GM10847 (cell line): Measurements from ENCODE around the gene SLC38A3.

Experiments used
- POLR2A ChIP-seq: IDR thresholded peaks from 2 replicates; pipeline ENCODE4 v1.6.1; 2011; ENCODE audit not compliant: insufficient read length; ENCODE audit errors: extremely low read depth

Gene SLC38A3

DNA sequence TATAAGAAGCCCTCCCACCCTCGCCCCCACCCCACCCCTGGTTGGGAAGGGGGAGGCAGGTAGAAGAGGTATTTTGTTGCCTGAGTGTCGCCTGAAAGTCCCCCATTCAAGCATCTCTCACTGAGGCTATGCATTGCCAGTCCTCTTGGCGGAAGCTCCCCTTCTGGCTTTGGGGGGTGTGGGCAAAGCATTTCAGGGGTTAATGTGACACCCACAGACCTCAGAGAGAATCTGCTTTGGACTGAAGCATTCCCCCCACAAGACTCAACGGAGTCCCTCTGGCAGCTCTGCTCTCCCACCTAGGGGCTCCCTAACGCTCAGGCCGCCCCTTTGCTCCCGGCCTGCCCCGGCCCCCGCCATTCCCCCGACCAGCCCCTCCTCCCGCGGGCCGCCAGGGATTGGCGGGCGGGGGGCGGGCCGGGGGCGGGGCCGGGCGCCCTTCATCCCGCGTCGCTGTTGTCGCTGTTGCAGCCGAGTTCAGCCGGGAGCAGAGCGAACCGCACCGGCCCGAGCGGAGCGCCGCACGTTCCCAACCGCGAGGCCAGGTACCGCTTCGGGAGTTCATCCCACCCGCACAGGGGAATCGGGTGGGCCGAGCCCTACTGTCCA lies at the start of gene SLC38A3:
Gene SLC38A3 (plus strand): TSS at position 468 of the 609 bp plus-strand sequence. CDS start 8,929 bp downstream, outside the sequence.
- TF ChIP-seq POLR2A: no peak

DNA sequence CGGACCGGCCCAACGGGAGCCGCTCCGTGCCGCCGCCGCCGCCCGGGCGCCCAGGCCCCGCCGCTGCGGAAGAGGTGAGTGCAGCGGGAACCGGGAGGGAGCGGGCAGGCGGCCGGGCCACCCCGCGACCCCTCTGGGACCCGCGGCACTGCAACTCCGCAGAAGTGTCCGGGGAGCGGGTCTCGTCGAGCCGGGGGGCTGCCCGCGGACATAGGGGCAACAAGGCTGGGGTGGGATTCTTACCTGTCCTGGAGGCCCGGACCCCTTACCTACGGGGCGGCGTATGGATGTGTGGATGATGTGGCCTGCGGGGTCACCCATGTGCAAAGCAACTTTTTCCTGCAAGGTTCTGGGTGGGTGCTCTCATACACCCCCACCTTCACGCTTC lies 49.6 kb upstream of the SLC38A3 start:
- no peak for TF ChIP-seq POLR2A

DNA sequence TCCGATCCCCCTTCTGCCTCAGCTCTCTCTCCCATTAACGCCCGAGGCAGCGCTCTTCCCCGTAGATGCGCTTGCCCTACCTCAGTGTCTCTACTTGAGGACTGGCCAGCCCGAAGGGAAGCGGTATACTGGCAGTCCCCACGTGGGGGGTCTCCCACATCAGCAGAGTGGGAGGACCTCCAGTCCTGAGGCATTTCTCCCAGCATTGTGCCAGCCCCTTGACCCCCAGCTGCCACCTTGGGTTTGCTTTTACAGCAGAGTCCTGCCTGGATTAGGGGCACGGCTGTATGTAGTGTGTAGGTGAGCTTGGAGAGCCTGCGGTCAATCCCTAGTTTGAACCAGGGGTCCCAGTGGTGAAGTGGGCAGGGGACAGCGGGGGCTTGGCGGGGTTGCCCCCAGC lies 49.2 kb upstream of the SLC38A3 start:
- no peak for TF ChIP-seq POLR2A

DNA sequence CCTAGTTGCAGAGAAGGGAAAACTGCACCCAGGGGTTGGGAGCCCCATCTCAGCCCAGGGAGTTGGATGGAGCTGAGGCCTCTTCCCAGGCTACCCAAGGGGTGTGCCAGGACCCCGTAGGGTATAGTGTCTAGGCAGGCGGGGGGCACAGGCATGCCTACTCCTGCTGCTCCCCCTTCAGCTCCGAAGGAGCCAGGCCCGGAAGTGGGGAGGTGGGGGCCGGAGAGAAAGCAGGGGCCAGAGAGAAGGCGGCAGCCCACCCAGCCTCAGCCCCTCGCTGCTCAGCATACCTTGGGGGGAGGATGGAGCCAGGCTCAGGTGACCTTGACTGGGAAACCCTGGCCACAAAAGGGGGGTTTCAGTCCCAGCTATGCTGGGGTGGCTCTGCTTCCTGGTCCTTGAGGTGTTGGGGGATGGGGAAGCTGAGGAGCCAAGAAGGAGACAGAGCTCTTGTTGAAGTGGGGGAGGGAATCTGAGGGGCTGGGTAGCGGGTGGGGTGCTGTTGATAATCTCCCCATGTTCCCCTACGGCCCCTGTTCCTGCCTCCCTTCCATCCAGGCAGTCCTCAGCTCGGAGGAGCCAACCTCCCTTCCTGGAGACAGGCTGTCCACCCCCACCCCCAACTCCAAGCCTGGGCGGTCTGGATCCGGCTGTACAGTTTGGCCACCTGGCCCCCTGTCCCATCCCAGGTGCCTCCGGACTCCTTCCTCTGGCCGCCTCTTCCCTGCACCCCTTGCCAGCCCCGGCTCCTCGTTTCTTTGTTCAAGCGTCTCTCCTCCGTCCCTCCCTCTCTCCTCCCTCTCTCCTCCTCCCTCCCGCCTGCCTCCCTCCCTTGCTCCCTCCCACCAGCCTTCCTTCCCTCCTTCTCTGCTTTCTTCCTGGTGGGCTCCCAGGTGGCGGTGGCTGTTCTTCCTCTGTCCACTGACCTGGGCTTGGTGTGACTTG lies 48.2 kb upstream of the SLC38A3 start:
- no peak for TF ChIP-seq POLR2A

DNA sequence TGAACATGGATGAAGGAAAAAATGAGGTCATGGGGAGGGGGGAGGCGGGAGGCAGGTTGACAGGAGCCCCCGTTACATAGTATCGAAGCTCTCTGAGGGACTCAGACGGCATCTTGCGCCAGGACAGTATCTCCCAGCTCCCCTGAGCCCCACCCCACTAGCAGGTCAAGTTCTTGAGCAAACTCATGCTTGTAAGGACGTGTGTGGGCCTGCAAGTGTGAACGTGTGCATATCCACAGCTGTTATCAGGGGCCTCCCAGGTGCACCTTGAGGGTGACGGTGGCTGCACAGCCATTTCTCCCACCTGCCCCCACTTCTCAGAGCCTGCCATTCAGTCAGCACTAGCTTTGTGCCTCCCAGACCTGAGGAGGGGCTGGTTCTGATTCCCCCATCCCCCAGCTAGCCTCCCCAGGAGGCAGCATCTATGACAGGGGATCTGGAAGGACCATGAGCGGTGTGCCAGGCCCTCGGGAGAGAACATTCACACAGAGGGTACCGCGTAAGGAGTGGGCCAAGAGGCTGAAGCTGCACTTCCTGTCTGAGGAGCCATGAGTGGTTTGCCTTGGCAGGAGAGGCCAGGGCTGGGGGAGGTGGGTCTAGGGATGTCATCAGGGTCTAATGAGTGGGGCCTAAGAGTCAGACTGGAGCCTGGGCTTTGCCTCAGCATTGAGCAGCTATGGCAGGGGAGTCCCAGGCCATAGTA lies 47.1 kb upstream of the SLC38A3 start:
- no peak for TF ChIP-seq POLR2A

DNA sequence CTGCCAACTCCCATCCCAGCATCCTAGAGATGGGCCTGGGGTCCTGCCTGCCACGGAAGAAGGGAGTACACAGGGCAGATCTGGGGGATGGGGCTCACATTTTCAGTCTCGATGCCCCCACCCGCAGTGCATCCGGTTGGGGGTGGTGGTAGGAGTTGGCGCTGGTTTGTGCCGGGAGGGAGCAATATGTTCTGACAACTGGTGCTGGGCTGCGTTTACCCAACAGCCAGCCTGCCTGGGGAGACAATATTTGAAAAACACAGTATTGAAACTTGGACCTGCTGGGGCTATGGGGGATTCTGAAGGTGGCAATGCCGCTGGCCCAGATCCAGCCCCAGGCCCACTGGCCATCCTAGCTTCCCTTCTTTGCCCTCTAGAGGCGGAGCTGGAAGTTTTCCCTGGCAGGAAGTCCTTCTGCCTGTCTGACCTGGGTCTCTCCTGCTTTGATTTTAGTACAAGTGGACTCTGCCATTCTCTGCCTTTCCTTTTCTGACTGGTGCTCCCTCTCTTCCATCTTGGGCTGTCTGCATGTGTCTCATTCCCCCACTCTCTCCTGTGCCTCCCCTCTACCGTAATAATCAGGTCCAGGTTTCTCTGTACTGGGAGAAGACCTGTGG lies 46.4 kb upstream of the SLC38A3 start:
- no peak for TF ChIP-seq POLR2A

DNA sequence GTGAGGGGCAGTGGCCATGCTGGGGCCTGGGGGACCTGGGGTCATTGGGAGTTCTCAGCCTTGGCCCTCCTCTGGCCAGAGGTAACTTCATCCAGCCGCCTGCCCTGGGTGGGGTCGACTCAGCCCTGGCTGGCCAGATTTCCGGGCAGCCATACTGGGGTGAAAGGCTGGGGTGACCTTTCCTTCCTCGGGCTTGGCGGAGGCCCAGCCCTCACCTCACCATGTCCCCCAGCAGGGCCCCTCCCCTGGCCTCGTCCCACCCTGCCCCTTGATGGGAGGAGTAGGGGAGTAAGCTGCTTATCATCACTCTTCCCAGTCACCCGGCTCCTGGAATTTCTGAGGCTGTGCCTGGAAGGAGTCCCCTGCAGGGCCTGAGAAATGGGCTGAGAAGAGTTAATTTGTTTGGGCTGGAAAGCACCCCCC lies 44.5 kb upstream of the SLC38A3 start:
- TF ChIP-seq POLR2A: no peak

DNA sequence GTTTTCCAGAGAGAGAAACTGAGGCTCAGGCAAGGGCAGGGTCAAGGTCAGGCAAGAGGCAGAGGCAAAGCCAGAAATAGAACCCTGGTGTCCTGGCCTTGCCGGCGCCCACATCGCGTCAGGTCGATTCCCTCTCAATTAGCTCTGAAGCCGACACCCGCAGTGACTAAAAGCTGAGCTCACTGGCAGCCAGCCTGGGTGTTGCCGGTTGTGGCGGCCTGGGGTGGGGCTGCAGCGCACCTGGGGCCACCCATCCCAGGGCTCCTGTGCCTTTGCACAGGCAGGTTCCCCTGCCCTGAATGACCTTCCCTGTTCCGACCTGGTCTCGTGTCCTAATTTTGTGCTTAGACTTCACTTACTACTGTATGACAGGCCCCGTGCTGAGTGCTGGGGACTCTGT lies 43.8 kb upstream of the SLC38A3 start:
- no peak for TF ChIP-seq POLR2A

DNA sequence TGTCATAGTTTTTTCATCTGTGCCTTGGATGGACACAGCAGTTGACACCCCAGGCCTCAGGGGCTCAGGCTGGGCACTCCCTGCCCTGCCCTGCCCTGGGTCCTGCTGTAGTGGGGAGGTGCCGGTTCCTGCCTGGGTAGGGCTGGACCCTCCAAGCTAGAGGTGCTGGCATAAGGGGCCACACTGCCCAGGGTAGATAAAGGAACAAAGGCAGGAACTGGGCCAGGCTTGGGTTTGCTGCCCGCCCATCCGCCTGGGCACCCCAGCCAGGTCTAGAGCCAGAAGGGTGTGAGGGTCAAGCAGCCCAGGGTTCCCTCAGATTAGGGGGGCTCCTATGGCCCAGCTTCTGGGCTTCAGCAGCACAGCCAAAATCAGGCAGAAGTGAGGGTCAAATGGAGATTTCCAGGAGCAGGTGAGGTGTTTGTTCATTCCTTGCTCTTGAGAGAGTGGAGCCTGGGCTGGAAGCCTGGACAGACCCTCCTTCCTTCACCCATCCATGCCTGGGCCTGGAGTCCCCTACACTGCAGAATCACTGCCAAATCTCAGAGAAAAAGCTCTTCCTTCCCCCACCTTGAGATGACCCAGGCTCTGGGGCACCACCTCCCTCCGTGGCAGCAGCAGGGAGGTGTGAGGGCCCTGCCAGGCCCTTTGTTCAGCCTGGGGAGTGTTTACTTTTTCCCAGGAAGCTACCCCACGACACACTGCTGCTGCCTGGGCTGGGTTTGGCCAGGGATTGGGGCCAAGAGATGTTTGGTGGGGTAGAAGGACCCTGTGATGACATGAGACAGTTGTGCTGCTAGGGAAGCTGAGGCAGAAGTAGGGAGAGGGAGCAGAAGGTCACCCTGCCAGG lies 42.8 kb upstream of the SLC38A3 start:
- TF ChIP-seq POLR2A: no peak

DNA sequence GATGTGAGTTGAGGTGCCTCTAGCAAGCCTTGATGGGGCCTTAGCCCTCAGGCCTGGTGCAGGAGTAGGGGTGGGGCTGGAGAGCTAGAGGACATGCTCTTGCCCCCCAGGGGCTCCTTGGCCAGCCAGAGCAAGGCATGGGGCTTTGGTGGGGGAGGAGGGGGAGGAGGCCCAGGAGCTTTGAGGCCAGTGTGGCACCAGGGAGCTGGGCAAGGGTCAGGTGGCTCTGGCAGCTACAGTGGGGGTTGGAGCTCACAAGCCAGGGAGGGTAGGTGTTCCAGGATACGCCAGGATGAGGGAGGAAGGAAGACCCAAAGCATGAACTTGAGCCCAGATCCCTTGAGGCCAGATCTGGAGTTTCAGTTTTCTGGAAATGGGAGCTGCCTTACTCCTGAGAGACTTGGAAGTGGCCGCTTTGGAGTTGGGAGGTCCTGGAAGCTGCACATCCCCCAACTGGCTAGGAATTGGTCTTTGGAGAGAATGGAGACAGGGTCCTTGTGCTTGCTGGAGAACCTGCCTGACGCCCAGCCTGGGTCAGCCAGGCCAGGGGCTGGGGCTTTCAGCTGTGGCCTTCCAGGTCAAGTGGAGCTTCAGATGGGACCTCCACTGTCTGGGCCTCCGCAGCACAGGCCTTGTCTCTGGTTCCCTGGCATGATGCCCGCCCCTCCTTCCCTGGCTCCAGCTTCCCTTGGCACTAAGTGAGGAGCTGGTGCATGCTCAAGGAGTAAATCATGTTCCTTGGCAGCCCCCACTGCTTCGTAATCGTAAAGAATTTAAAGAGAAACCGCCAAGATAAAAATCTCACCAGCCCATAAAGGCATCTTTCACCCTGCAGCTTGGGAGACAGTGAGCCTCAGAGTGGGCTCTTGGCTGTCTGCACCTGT lies 41.3 kb upstream of the SLC38A3 start:
- TF ChIP-seq POLR2A: no peak

DNA sequence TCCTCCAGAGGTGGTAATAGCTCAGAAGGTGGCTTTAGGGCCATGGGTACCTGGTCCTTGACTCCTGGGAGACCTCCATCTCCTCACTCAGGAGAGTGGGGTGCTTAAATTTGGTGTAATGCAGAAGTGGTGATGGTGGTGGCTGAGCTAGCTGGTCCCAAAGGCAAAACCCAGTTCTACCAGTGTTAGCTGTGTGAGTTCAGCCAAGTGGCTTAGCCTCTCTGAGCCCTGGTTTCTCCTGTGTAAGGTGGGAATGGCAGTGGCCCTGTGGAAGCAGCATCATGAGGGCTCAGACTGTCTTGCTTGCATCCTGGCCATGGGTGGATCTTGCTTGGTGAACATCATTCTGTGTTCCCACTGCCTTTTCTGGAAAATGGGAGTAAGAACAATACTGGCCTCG lies 40.6 kb upstream of the SLC38A3 start:
- no peak for TF ChIP-seq POLR2A

DNA sequence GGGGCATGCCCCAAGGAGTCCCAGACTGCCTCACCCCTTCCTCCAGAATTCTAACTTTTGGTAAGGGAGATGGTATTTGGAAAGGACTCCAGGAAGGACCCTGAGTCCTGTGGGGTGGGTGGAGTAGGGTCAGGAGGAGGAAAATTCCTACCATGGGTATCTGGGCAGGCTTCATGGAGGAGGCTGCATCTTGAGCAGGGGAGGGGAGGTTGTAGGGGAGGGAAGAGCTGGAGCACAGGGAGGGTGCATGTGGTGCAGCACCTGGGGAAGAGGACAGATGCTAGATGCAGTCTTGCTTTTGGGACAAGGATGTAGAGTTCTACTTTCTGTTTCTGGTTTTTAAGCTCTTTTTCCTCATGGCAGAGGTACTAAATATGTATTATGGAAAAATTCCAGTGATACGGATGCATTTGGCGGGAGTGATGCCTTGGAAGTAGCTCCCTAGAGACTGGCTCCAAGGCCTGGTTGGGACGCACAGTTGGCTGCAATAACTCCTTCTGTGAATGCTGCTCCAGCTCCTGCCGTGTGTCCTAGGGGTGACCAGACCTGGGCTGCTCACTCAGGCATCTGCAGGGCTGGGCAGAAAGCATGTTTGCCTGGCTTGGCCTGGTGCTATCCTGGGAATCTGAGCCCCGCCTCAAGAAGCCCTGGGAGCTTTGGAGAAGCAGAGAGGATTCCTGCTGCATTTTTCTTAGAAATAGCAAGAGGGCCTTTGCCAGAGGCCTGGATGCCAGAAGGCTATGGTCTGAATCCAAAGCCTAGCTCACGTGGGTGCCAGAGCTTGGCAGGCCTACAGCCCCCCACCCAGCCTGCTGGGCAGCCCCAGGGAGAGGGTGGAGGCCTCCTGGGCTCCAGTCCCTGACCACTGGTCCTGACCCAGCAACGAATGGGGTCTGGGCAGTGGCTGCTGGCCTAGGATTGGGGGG lies 39.8 kb upstream of the SLC38A3 start:
- TF ChIP-seq POLR2A: no peak

DNA sequence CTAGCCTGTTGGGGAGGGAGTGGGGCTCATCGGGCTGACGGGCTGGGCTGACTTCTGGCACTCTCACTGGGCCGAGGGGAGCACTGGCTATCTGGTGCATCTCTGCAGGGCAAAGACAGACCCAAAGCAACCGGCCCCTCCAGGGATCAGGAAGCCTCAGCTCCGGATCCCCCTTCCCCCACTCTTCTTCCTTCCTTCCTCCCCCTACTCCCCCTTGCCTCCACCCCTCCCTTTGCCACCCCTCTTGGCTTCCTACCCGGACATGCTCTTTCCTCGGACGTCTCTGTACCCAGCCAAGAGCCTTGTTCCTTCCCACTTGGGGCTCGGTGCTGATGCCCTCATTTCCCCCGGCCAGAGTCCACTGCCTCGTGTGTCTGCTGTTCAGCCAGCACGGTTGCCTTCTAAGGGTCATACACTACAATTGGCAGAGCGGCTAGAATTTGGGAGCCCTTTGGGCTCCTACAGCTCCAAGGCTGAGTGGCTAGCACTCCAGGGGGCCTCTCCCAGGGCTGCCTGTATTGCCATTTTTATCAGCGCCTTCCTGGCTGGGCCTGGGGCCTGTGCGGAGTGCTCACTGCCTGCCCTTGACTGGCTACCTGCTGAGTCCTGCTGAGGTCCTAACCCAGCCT lies 39.0 kb upstream of the SLC38A3 start:
- TF ChIP-seq POLR2A: no peak
